ENCODE data around the gene ANKRD1. TPM values are rescaled to one million over a fixed set of nuclear protein-coding genes. Genes with fewer than 3 reads are reported as not detected.

The ANKRD1 gene
- total RNA-seq (ENCODE audit: unreplicated experiment), result not detected
- long read RNA-seq, result 0 reads

DNA sequence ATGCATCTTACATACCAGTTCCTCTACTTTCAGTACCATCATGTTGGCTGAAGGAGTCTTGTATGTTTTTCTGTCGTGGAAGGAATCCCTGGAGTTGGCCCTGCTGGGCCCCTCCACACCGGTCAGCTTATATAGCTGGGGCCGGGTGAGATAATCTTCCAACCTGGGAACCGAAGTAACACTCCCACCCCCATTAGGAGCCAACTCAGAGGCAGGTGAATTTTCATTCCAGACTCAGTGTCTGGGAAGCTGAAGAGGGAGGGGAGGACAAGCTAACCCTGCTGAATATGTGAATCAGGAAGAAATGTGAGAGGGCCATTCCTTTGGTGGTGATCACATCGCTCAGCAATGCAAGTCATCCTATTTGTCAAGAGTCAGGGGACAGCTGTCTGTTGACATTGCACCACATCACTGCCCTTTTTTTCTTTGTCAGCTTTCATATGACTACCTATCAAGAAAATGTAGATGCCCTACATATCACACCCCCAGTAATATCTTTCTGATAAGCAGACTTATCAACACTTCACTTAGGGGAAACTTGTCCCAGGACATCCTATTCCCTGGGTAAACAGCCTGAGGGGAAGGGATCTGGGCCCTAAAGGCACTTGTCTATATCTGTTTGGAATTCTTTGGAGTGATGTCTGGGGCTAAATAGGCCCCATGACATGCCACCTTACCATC lies at the start of gene ANKRD1:
ANKRD1 (minus strand) TSS at position 102 of the 681 bp plus-strand sequence; CDS start at position 42, 60 bp downstream.
- H3K27me3 Mint-ChIP-seq (ENCODE audit: unreplicated experiment), result peaks cover 15% of the 10 kb centered on the region
- DNase-seq, result no peak
- TF ChIP-seq, protein P1, sequence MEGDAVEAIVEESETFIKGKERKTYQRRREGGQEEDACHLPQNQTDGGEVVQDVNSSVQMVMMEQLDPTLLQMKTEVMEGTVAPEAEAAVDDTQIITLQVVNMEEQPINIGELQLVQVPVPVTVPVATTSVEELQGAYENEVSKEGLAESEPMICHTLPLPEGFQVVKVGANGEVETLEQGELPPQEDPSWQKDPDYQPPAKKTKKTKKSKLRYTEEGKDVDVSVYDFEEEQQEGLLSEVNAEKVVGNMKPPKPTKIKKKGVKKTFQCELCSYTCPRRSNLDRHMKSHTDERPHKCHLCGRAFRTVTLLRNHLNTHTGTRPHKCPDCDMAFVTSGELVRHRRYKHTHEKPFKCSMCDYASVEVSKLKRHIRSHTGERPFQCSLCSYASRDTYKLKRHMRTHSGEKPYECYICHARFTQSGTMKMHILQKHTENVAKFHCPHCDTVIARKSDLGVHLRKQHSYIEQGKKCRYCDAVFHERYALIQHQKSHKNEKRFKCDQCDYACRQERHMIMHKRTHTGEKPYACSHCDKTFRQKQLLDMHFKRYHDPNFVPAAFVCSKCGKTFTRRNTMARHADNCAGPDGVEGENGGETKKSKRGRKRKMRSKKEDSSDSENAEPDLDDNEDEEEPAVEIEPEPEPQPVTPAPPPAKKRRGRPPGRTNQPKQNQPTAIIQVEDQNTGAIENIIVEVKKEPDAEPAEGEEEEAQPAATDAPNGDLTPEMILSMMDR (IDR thresholded peaks at IDR 0.05; ENCODE audit: partially characterized antibody, unreplicated experiment), result no peak
- peaks cover 4% of the 10 kb centered on the region for H3K9me3 Mint-ChIP-seq (ENCODE audit: unreplicated experiment)
- no peaks in the 10 kb centered on the region for H3K36me3 Mint-ChIP-seq (ENCODE audit: unreplicated experiment)
- no peaks in the 10 kb centered on the region for H3K4me1 Mint-ChIP-seq (ENCODE audit: low read depth, unreplicated experiment)
- H3K27ac Mint-ChIP-seq (ENCODE audit: unreplicated experiment), result no peak within 1 kb of the TSS
- no peak within 1 kb of the TSS for H3K4me3 Mint-ChIP-seq (ENCODE audit: unreplicated experiment)

DNA sequence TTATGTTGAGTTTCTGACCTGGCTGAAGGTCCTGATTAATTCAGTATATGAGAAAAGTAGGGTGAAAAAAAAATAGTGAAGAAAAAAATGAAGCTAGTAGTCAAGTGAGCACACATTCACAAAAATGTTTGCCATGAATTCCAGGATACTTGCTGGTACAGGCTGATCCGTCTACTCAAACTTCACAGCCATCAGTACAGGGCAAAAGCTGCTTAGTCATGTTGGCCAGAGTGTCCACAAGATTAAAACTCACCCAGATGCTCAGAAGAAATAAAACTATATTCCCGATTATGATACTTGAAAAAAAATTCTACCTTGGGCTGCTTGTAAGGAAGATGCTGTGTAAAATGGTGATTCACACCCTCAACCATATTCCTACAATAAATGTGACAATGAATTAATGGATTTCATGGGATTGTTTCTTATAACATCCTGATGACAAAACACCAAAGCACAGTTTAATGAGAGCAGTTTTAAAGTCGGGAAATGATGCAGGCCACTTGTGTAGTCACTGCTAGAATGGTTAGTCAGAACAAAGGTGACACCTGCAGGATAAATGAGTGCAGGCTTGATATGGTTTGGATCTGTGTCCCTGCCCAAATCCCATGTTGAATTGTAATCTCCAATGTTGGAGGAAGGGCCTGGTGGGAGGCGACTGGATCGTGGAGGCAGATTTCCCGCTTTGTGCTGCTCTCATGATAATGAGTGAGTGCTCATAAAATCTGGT lies 49.2 kb upstream of the ANKRD1 start:
- no peak overlapping the region for H3K4me3 Mint-ChIP-seq (ENCODE audit: unreplicated experiment)
- H3K27ac Mint-ChIP-seq (ENCODE audit: unreplicated experiment), result no peak overlapping the region
- peaks cover 4% of the 10 kb centered on the region for H3K36me3 Mint-ChIP-seq (ENCODE audit: unreplicated experiment)
- H3K27me3 Mint-ChIP-seq (ENCODE audit: unreplicated experiment), result no peaks in the 10 kb centered on the region
- no peaks in the 10 kb centered on the region for H3K4me1 Mint-ChIP-seq (ENCODE audit: low read depth, unreplicated experiment)
- H3K9me3 Mint-ChIP-seq (ENCODE audit: unreplicated experiment), result peaks cover 3% of the 10 kb centered on the region
- DNase-seq, result no peak
- TF ChIP-seq, protein P1 (IDR thresholded peaks at IDR 0.05; ENCODE audit: partially characterized antibody, unreplicated experiment), result no peak

DNA sequence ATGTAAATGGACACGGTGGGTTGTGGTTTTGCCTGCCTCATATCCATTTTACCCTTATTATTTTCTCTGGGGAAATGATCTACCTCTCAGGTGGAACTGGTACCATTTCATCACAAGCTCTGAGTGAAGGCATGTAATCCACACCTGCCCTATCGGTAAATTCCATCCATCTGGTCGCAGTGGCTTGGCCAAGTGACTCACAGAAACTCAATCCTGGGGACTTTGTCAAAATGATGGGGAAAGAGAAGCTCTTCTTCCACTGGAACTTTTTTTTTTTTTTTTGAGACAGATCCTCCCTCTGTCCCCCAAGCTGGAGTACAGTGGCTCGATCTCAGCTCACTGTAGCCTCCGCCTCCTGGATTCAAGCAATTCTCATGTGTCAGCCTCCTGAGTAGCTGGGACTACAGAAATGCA lies 48.2 kb upstream of the ANKRD1 start:
- peaks cover 4% of the 10 kb centered on the region for H3K36me3 Mint-ChIP-seq (ENCODE audit: unreplicated experiment)
- H3K27ac Mint-ChIP-seq (ENCODE audit: unreplicated experiment), result no peak overlapping the region
- TF ChIP-seq, protein P1 (IDR thresholded peaks at IDR 0.05; ENCODE audit: partially characterized antibody, unreplicated experiment), result no peak
- H3K4me3 Mint-ChIP-seq (ENCODE audit: unreplicated experiment), result no peak overlapping the region
- no peaks in the 10 kb centered on the region for H3K4me1 Mint-ChIP-seq (ENCODE audit: low read depth, unreplicated experiment)
- no peaks in the 10 kb centered on the region for H3K9me3 Mint-ChIP-seq (ENCODE audit: unreplicated experiment)
- no peaks in the 10 kb centered on the region for H3K27me3 Mint-ChIP-seq (ENCODE audit: unreplicated experiment)
- DNase-seq, result no peak

DNA sequence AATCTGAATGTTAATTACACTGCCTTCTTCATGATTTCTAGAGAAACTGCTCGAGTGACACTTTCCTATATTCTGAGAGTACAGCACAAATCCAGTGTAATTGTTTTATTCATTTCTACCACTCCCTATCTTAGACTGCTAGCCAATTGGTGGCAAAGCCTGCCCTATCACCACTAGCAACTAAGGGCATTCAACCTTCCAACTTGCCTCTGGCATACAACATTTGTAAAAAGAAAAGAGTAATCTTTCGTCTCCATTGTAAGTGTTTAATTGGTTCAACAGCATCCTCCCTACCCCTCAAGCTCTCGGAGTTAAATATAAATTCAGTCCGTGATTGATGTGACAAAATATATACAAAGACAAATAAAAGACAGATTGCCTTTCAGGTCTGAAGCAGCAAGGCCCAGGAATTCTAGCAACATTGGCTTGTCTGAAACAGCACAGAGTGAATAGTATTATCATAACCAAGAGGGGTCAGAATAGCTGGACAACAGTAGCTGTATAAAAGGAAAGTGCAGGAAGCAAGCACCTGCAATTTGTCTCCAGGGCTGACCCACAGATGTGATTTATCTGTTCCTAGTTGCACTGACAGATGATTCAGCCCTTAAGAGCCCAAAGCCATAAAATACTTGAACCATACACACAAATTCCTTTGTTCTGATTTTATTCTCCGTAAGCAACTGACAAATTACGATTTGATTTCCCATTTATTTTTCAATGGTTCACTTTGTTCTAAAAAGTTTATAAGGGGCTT lies 47.6 kb upstream of the ANKRD1 start:
- no peak overlapping the region for H3K27ac Mint-ChIP-seq (ENCODE audit: unreplicated experiment)
- no peak overlapping the region for H3K4me3 Mint-ChIP-seq (ENCODE audit: unreplicated experiment)

More for the DNA sequence above, 47.6 kb upstream of the ANKRD1 start:
- DNase-seq, result no peak
- Mint-ChIP-seq H3K4me1 (ENCODE audit: low read depth, unreplicated experiment) (no peaks in the 10 kb centered on the region), H3K36me3 (ENCODE audit: unreplicated experiment) (peaks cover 4% of the 10 kb centered on the region), H3K9me3 (ENCODE audit: unreplicated experiment) (no peaks in the 10 kb centered on the region), H3K27me3 (ENCODE audit: unreplicated experiment) (no peaks in the 10 kb centered on the region)
- TF ChIP-seq, protein P1 (IDR thresholded peaks at IDR 0.05; ENCODE audit: partially characterized antibody, unreplicated experiment), result no peak

Data from glutamatergic neuron (in vitro differentiated cells).